Upper lobe of left lung (tissue), 6 donors: ENCODE data around the gene PDE11A. TPM values are rescaled to one million over a fixed set of nuclear protein-coding genes. Genes with fewer than 3 reads are reported as not detected.

ENCODE experiments used
- ATAC-seq, 2 donors: fragments of 200-7000 bp; cut with Tn5 transposase; one replicate each; pipeline ENCODE4 v1.9.1; 2022; ENCODE audit warnings: mild to moderate bottlenecking in 2 of 2, moderate library complexity in 2 of 2; ENCODE audit not compliant: low FRiP score in 2 of 2
- DNase-seq, 2 donors: peaks; one replicate each; pipeline ENCODE4 v3.0.0-alpha.2; 2019 to 2020
- H3K27ac ChIP-seq, 4 donors: fragments of 200-600 bp; sonication (generic); one replicate each; pipeline ENCODE4 v1.5.1; 2016 to 2019
- H3K27me3 ChIP-seq, 4 donors: fragments of 200-600 bp; sonication (generic); one replicate each; pipeline ENCODE4 v1.5.1; 2017 to 2019
- H3K36me3 ChIP-seq, 4 donors: fragments of 200-600 bp; sonication (generic); one replicate each; pipeline ENCODE4 v1.5.1; 2016 to 2019
- H3K4me1 ChIP-seq, 4 donors: fragments of 200-600 bp; sonication (generic); one replicate each; pipeline ENCODE4 v1.5.1; 2018 to 2019
- H3K4me3 ChIP-seq, 4 donors: fragments of 200-600 bp; sonication (generic); one replicate each; pipeline ENCODE4 v1.5.1; 2017 to 2019; ENCODE audit warnings: mild to moderate bottlenecking in 2 of 4, moderate library complexity in 1 of 4
- H3K9me3 ChIP-seq, 4 donors: fragments of 200-600 bp; sonication (generic); one replicate each; pipeline ENCODE4 v1.5.1; 2018 to 2019
- EP300 ChIP-seq, 4 donors: sonication (generic); formaldehyde crosslinking; IDR thresholded peaks; one replicate each; pipeline ENCODE4 v1.5.1; 2017; ENCODE audit warnings: antibody characterized with exemption in 4 of 4, control low read depth in 2 of 4
- POLR2A ChIP-seq, 4 donors: fragments of 450-650 bp; IDR thresholded peaks; one replicate each; pipeline ENCODE4 v1.5.1; 2016 to 2017; ENCODE audit warnings: antibody characterized with exemption in 4 of 4, mild to moderate bottlenecking in 2 of 4
- POLR2AphosphoS5 ChIP-seq, 2 donors: sonication (generic); formaldehyde crosslinking; IDR thresholded peaks; one replicate each; pipeline ENCODE4 v1.5.1; 2017; ENCODE audit warnings: antibody characterized with exemption in 2 of 2
- WGBS, 2 donors: methylation state at CpG; one replicate each; pipeline ENCODE4 v1.1.5; 2017 to 2018; 5-methylcytosine and 5-hydroxymethylcytosine counted together
- total RNA-seq, 6 donors: library from RNA; depleted of rRNA in 4 of 6; stranded (reverse); fragments of >200 nt in 4 of 6; gene quantifications; one replicate each; pipeline versions ENCODE4 v1.1.0 to v1.2.1, GENCODE V29; 2016 to 2021
- TF ChIP-seq, protein P1 (sequence below), 6 experiments: fragments of 450-650 bp in 4 of 6; fragments of 200-600 bp in 2 of 6; sonication (generic) in 2 of 6; IDR thresholded peaks; one replicate each; pipeline ENCODE4 v1.5.1; 2016 to 2019; ENCODE audit warnings: antibody characterized with exemption in 6 of 6
- donor health status: DM: no; HTN: no; CAD: no; lungs with moderate emphysema.
- donor health status: DM: no; HTN: yes; CAD: no; lungs with severe emphysema.

PDE11A gene
- total RNA-seq, 6 donors from 2014 or later = 0.03 to 0.57 (median 0.33) TPM; not detected in 3

- no peak for DNase-seq
- no peaks in the 10 kb centered on the region for H3K36me3 ChIP-seq
- no peak for ATAC-seq
- TF ChIP-seq, protein P1, sequence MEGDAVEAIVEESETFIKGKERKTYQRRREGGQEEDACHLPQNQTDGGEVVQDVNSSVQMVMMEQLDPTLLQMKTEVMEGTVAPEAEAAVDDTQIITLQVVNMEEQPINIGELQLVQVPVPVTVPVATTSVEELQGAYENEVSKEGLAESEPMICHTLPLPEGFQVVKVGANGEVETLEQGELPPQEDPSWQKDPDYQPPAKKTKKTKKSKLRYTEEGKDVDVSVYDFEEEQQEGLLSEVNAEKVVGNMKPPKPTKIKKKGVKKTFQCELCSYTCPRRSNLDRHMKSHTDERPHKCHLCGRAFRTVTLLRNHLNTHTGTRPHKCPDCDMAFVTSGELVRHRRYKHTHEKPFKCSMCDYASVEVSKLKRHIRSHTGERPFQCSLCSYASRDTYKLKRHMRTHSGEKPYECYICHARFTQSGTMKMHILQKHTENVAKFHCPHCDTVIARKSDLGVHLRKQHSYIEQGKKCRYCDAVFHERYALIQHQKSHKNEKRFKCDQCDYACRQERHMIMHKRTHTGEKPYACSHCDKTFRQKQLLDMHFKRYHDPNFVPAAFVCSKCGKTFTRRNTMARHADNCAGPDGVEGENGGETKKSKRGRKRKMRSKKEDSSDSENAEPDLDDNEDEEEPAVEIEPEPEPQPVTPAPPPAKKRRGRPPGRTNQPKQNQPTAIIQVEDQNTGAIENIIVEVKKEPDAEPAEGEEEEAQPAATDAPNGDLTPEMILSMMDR (IDR thresholded peaks at IDR 0.05) = no peak
- TF ChIP-seq POLR2AphosphoS5 (IDR thresholded peaks at IDR 0.05) = no peak
- WGBS, 2 donors = 83 to 90% methylated on average over 5 of the region's 5 CpGs
- H3K4me3 ChIP-seq = no peak overlapping the region
- no peak overlapping the region for H3K27ac ChIP-seq
- no peaks in the 10 kb centered on the region for H3K9me3 ChIP-seq
- no peaks in the 10 kb centered on the region for H3K27me3 ChIP-seq
- no peaks in the 10 kb centered on the region for H3K4me1 ChIP-seq
Observed at GRCh38 chr2:177669201-177669600, 403.4 kb downstream of the PDE11A start.

- no peaks in the 10 kb centered on the region for H3K36me3 ChIP-seq
- TF ChIP-seq POLR2AphosphoS5 (IDR thresholded peaks at IDR 0.05) (no peak), EP300 (IDR thresholded peaks at IDR 0.05) (no peak), POLR2A (IDR thresholded peaks at IDR 0.05) (no peak)
- TF ChIP-seq, protein P1 (IDR thresholded peaks at IDR 0.05) = no peak
- DNase-seq (no peak), ATAC-seq (no peak)
- no peaks in the 10 kb centered on the region for H3K4me1 ChIP-seq
- H3K4me3 ChIP-seq = no peak overlapping the region
- WGBS, 2 donors = 95% methylated on average over 3 of the region's 3 CpGs
- no peaks in the 10 kb centered on the region for H3K9me3 ChIP-seq
- H3K27ac ChIP-seq = no peak overlapping the region
- no peaks in the 10 kb centered on the region for H3K27me3 ChIP-seq
Observed at GRCh38 chr2:177668617-177669016, 404.0 kb downstream of the PDE11A start.

GRCh38 chr2:177667626-177668025 is 405.0 kb downstream of the PDE11A start:
- no peaks in the 10 kb centered on the region for H3K9me3 ChIP-seq
- WGBS, 2 donors = 23 to 50% methylated on average over 1 of the region's 1 CpG
- no peaks in the 10 kb centered on the region for H3K36me3 ChIP-seq
- no peak for DNase-seq
- no peaks in the 10 kb centered on the region for H3K27me3 ChIP-seq
- H3K27ac ChIP-seq = no peak overlapping the region
- no peak for TF ChIP-seq EP300 (IDR thresholded peaks at IDR 0.05)
- no peak for TF ChIP-seq POLR2AphosphoS5 (IDR thresholded peaks at IDR 0.05)
- no peak for TF ChIP-seq POLR2A (IDR thresholded peaks at IDR 0.05)
- TF ChIP-seq, protein P1 (IDR thresholded peaks at IDR 0.05) = no peak
- no peak for ATAC-seq
- H3K4me1 ChIP-seq = no peaks in the 10 kb centered on the region
- H3K4me3 ChIP-seq = no peak overlapping the region

DNA sequence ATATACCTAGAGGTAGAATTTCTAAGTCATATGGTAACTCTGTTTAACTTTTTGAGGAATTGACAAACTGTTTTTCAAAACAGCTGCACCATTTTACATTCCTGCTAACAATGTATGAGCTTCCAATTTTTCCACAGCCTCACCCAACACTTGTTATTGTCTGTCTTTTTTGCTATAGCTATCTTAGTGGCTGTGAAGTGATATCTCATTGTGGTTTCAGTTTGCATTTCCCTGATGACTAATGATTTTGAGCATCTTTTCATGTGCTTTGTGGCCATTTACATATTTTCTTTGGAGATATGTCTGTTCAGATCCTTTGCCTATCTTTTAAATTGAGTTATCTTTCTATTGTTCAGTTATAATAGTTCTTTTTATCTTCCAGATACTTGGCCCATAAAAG is 406.2 kb downstream of the PDE11A start:
- TF ChIP-seq EP300 (IDR thresholded peaks at IDR 0.05) (no peak), POLR2AphosphoS5 (IDR thresholded peaks at IDR 0.05) (no peak), POLR2A (IDR thresholded peaks at IDR 0.05) (no peak)
- TF ChIP-seq, protein P1 (IDR thresholded peaks at IDR 0.05) = no peak

DNA sequence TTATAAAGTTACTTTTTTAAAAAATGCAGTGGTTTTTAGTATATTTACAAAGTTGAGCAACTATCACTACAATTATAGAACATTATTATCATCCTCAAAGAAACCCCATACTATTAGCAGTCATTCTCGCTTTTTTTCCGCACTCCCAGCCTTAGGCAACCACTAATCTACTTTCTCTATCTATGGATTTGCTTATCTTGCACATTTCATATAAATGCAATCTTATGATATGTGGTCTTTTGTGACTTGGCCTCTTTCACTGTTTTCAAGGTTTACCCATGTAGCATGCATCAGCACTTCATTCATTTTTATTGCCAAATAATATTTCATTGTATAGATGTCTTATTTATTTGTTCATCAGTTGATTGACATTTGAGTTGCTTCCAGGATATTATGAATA is 406.6 kb downstream of the PDE11A start:
- Histone ChIP-seq H3K4me3 (no peak overlapping the region), H3K9me3 (no peaks in the 10 kb centered on the region), H3K4me1 (no peaks in the 10 kb centered on the region), H3K27me3 (no peaks in the 10 kb centered on the region), H3K27ac (no peak overlapping the region), H3K36me3 (no peaks in the 10 kb centered on the region)
- TF ChIP-seq, protein P1 (IDR thresholded peaks at IDR 0.05) = no peak
- TF ChIP-seq POLR2A (IDR thresholded peaks at IDR 0.05) (no peak), EP300 (IDR thresholded peaks at IDR 0.05) (no peak), POLR2AphosphoS5 (IDR thresholded peaks at IDR 0.05) (no peak)
- no peak for ATAC-seq
- WGBS, 2 donors = 47 to 69% methylated on average over 2 of the region's 2 CpGs
- no peak for DNase-seq

More for the DNA sequence above, 406.2 kb downstream of the PDE11A start:
- ATAC-seq (no peak), DNase-seq (no peak)
- Histone ChIP-seq H3K9me3 (no peaks in the 10 kb centered on the region), H3K4me3 (no peak overlapping the region), H3K27ac (no peak overlapping the region), H3K27me3 (no peaks in the 10 kb centered on the region), H3K36me3 (no peaks in the 10 kb centered on the region), H3K4me1 (no peaks in the 10 kb centered on the region)
